DMS153 treated with DMSO at 0.1 percent for 48 hours (cell line): Measurements from ENCODE around the gene MAML3.

Experiments
- DNase-seq: peaks from one replicate; lab custom pipeline; 2025; ENCODE audit not compliant: unreplicated experiment; lab: John Stamatoyannopoulos, UW

The MAML3 gene

GRCh38 chr4:140102421-140102820 lies 51.6 kb downstream of the MAML3 start:
- no peak for DNase-seq

GRCh38 chr4:140100771-140101170 lies 53.2 kb downstream of the MAML3 start:
- no peak for DNase-seq

DNA sequence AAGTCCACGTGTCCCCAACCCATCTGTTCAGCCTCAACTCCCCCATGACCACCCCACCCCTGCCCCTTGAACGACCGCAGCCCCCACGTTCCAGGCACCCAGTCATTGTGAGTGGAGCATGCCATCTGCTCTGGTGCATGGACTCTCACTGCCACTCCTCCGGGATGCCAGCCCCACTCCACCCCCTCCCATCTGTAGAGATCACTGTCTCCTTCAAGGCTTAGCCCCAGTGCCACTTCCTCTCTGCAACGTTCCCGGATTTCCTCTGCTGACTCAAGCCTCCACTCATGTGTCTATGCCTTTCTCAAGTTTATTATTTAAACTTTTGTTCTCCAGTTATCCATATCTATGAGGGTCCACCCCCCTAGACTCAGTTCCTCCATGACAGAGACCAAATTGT lies 54.0 kb downstream of the MAML3 start:
- DNase-seq = no peak

DNA sequence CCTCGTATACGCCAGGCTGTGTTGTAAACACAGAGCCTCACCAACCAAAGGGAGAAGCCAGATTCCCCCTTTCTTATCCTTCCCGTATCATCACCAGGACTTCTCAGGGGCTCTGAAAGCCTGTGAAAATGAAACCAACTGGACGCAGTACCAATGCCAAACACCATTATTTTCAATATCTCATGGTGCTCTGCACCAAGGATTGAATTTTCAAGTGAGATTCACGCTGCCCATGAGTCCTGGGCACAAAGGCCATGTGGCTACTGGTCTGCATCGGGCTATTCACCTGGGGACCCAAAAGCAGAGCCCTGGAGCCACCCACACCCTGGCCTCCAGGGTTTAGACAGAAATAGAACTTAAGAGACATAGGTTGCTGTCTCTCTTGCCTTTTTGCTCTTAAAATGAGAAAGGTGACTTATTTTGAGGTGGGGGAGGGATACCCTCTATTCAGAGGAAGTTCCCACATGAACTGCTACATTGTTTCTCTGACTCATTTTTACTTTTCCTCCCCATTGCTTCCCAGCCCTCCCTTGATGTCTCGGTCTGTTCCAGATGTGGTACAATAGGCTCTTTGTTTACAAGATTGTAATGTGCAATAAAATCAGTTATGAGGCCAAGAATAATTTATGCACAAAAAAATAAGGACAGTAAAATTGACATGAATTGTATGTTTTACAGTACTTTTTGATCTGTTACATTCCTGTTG lies 55.4 kb downstream of the MAML3 start:
- no peak for DNase-seq

DNA sequence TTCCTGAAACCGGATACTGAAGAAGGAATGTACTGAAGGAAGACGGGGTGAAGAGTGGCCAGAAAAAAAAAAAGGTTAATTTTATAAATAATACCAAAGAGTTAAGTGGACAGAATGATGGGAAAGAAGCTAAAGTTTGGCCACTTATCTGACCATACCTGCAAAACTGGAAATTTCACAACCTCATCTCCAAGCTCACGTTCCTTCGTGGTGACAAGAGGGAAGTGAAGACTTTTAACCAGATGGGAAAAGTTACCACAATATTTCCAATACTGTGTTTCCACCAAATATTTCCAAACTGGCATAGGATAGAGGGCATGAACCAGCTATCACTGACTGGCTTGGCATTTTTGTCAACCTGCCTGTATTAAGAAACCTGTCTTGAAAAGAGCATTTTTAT lies 56.4 kb downstream of the MAML3 start:
- no peak for DNase-seq

DNA sequence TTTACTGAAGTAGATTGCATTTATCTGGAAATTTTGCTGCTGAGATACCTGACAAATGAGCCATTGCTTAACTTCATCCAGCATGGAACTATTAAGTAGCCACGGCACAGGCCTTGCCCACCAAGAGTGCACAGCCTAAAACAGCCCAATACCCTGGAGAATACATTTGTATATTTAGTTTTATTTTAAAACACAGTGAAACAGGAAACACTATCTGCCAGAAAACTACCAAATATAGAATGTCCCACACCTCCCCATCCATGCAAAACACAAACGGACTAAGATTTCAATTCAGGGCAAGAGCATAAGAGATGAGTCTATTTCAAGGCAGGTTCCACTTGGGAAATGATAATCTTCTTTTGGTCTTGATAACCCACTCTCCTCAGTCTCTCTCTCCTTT lies 57.1 kb downstream of the MAML3 start:
- DNase-seq = no peak

DNA sequence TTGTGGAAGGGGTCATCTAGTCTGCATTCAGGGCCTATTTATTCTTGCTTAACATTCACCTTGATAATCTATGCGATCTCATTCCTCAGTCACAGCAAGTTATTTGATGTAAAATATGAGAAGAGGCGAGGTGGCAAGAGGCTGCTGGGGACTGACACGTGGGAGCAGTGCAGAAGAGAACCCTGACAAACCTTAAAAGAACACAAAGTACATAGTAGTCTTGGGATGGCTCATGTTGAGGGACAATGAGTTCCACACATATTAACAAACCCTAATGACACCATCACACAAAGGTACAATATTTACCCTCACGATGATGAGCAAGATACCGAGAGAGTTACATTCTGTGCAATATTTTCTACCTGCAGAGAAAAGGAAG lies 57.5 kb downstream of the MAML3 start:
- DNase-seq = no peak

DNA sequence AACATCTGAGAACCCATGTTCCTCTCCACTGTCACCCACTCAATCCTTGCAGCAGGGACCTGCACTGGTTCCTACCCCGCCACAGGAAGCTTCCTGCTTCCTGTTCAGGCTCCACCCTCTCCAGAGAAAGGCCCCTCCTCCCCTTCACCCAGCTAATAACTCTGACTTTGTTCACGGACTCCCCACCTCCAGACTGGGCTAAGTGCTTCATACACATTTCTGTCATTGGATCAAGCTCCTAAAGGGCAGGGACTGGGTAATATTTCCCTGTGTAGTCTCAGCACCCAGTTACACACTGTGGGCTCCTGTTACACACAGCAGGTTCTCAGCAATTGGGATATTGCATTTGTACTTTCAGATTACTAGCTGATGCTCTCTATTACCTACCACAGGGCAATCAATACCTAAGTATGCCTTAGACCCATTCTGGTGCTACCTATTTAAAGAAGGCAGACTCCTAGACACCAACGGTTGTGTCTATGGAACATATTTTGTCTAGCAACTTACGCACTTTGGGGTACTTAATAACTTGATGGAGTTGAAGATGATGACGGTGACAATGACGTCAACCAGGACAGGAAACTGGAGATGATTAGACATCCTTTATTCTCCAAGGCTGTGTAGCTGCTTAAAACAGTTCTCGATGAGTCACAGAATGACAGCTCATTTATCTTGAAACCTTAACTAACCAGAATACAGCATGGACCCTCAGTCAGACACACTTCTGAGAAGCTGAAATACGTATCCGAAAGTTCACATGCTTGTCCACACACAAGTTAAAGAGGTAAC lies 58.1 kb downstream of the MAML3 start:
- DNase-seq = no peak

DNA sequence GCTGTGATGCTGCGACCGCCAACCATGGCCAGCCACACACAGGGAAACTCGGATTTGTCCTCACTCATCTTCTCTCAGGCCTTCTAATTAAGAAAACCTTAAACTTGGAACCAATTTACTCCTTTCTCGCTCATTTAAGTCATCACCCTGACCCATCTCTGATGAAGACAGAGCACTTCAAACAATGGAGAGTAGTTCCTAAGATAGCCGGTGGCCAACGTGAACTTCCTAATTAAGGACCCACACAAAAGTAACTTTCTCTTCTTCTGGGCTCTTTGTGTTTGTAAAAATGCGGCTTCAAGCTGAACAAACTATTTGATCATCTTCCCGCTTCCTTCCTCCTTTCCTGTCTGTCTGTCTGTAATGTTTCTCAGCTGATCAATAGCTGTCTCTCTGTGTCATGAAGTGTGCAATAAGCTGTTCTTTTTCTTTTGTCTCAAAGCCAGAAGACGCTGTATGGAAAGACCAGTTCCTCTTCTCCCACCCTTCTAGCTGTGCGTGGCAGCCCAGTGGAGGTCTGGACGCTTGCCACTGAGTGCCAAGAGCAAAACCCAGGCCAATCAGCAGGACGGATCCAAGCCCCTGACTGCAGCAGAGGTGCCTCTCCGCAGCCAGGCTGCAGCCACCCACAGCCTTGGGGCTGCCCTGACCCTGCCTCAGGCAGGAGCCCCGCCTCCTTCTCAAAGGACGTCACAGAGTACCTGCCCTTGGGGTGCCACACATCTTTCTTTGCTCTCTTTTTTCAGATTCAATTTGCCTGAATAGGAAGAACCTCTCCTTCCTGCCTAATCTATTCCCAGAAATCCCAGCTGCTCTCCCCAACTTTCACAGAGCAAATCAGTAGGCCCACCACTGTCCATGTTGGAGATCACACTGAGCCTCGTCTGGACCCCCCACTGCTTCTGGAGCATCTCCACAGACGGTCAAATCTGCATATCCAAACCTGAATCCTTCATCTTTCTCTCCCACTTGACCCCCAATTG lies 59.3 kb downstream of the MAML3 start:
- no peak for DNase-seq

DNA sequence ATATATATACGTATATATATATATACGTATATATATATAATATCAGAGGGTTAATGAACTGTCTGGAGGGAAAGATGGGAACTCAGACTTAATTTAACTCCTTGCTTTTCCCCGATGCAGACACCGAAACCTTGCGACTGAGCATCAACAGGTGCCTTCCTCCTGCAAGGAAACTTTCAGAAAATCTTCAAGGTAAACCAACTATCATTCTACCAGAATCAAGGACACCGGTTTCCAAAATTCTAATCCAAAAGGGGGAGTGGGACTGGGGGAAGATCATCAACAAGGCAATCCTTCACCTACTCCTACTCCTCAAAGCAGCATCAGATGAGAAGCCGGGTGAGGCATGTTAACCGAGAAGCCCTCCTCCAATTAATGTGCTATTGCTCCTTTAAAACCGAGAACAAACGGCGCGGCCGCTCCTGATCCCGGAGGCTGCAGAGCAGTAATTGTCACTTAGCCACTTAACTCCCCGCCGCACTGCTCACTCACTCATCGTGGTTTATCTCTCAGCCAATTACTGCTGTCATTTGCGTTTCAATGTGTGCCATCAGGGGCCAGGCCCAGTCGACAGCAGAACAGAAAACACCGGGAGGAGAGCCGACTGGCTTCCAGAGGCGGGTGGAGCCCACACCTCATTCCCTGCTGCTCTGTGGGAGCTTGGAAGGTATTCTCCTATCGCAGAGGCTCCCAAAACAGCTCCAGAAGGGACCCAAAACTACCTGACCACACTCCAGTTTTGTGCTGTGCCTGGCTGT lies 61.7 kb downstream of the MAML3 start:
- DNase-seq = peak; percentile 81

GRCh38 chr4:140091305-140091704 lies 62.7 kb downstream of the MAML3 start:
- DNase-seq = no peak

GRCh38 chr4:140090215-140090731 lies 63.7 kb downstream of the MAML3 start:
- DNase-seq = no peak

DNA sequence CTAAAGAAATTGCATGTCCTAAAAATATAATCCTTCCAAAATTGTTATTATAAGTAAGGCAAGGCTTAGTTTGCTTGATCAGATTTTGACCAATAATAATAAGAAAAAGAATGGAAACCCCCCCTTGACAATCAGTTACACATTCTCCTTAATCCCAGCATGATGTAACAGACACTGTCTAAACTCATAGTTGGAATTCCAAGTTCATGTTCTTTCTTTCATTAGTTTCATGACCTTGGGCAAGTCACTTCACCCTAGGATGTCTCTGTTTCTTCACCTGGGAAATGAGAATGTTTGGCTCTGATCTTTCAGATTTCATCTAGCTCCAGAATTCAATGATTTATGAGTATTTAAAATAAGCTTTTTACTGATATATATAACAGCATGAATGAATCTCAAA lies 64.8 kb downstream of the MAML3 start:
- DNase-seq = no peak

DNA sequence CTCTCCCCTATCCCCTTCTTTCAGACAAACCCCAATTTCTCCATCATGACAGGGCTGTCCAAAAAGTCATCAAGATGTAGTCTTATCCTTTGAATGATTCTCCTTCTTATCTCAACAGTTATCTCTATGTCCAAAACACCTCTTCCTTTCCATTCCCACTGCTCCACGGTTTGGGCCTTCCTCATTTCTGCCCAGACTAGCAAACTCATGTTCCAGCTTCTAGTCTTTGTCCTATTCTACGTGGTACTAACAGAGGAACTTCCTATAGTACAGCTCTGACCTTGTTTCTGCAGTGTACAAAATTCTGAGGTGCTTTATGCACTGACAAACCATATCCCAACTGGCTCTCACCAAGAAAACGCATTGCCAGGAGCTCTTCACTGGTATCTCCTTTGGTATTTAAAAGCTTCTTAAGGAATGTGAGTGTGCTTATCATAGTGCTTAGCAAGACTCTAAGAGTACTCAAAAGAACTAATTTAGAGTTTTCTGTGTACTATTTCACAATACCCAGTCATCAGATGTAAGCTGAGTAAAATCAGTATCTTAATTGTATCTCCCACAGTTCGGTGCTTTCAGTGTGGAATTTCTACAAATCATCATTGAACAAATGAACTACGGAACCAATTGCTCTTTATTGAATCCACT lies 65.5 kb downstream of the MAML3 start:
- no peak for DNase-seq

- DNase-seq = no peak
These were observed 68.1 kb downstream of the MAML3 start for GRCh38 chr4:140085881-140086280.

- DNase-seq = peak; percentile 24
These were observed 68.8 kb downstream of the MAML3 start for GRCh38 chr4:140085062-140085622.

- no peak for DNase-seq
These were observed 69.6 kb downstream of the MAML3 start for GRCh38 chr4:140084385-140084784.

DNA sequence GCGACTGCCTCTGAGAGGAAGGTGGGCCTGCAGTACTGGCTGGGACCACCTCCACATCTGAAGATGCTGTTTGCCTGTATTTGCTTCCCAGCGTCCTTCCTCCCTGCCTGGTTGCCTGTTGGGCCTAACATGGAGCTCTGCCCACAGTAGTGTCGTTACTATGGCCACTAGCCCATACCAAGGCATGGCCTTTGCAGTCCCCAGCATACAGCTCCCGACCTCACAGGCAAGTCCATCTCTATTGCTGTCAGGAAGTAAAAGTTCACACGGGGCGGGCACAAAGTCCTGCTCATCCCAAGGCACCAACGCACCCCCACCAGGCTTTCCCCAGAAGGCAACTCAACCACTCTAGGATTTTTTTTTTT lies 71.6 kb downstream of the MAML3 start:
- no peak for DNase-seq

DNA sequence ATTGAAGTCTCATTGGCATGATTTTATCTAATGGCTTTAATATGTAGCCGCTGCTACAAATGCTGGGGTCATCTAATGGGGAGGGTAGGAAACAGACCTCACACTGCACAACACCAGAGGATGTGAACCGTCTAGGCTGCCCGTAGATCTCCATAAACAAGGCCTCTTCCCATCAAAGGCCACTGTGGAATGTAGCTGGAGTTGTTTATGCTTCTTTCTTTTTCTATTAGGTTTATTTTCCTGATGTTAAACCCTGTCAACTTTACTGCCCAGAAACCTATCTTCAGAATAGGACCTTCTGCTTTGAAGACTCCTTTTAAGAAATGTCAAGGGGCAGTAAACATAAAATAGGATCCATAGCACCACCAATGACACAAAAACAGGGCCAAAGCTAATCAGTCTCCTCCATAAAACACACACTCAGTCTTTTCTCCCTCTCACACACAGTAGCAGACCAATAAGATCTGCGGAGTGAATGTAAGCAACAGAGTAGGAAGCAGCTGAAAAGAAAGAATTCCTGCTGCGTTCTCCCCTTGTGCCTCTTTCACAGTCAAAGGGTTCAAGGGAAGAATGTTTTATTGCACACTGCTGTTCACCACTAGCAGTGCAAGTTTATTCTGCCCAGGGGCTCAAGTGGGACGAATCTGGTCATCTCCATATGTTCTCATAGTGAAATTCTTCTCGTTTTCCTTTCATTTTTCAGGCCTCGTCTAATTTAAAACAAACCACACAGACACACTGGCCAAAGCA lies 72.2 kb downstream of the MAML3 start:
- no peak for DNase-seq
